22Rv1 (cell line): ENCODE measurements around the gene CPTP.

Source experiments
- ZFX ChIP-seq: fragments of 450-650 bp; IDR thresholded peaks from 2 replicates; pipeline ENCODE4 v1.6.1; 2017; ENCODE audit warnings: antibody characterized with exemption, borderline replicate concordance
- TF ChIP-seq, protein P1 (sequence below): fragments of 450-650 bp; IDR thresholded peaks from 2 replicates; pipeline ENCODE4 v1.5.1; 2017; ENCODE audit warnings: mild to moderate bottlenecking

DNA sequence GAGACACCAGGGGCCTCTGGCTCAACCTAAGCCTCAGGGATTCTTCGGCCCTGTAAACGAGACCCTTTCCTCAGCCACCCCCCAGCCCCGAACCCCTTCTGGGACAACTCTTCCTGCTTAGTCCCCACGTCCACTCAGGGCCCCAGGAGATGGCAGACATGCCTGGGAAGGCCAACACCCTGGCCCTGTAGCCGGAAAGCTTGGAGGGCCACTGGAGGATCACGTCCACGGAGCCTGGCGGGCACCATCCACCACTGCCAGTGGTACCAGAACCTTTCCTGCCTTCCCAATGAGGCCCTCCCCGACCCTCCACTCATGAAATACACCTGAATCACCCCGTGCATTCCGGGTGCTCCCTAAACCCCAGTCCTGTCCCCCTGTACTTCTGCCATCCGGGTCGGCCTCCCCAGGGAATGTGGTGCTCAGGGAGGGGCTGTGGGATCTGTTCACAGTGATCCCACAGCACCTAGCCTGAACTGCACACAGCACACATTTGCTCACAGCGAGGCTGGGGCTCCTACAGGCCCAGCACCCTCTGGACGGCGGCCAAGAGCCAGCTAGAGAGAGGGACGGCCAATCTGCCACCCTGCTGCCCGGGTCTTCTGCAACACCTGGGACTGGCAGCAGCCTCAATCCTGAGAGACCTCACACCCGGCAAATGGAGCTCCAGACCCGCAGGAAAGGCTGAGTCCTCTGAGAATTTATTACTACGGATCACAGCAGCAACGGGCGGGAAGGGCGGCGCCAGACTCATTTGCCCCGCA, 48.6 kb downstream of the CPTP start:
- TF ChIP-seq, protein P1, sequence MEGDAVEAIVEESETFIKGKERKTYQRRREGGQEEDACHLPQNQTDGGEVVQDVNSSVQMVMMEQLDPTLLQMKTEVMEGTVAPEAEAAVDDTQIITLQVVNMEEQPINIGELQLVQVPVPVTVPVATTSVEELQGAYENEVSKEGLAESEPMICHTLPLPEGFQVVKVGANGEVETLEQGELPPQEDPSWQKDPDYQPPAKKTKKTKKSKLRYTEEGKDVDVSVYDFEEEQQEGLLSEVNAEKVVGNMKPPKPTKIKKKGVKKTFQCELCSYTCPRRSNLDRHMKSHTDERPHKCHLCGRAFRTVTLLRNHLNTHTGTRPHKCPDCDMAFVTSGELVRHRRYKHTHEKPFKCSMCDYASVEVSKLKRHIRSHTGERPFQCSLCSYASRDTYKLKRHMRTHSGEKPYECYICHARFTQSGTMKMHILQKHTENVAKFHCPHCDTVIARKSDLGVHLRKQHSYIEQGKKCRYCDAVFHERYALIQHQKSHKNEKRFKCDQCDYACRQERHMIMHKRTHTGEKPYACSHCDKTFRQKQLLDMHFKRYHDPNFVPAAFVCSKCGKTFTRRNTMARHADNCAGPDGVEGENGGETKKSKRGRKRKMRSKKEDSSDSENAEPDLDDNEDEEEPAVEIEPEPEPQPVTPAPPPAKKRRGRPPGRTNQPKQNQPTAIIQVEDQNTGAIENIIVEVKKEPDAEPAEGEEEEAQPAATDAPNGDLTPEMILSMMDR = no peak
- no peak for TF ChIP-seq ZFX
